GM18858 (cell line): ENCODE results near the gene TOX2.

ENCODE experiments used
- ATAC-seq: cut with Tn5 transposase; IDR thresholded peaks from one replicate; pipeline ENCODE4 v1.9.1; 2021; ENCODE audit not compliant: unreplicated experiment

TOX2 gene

DNA sequence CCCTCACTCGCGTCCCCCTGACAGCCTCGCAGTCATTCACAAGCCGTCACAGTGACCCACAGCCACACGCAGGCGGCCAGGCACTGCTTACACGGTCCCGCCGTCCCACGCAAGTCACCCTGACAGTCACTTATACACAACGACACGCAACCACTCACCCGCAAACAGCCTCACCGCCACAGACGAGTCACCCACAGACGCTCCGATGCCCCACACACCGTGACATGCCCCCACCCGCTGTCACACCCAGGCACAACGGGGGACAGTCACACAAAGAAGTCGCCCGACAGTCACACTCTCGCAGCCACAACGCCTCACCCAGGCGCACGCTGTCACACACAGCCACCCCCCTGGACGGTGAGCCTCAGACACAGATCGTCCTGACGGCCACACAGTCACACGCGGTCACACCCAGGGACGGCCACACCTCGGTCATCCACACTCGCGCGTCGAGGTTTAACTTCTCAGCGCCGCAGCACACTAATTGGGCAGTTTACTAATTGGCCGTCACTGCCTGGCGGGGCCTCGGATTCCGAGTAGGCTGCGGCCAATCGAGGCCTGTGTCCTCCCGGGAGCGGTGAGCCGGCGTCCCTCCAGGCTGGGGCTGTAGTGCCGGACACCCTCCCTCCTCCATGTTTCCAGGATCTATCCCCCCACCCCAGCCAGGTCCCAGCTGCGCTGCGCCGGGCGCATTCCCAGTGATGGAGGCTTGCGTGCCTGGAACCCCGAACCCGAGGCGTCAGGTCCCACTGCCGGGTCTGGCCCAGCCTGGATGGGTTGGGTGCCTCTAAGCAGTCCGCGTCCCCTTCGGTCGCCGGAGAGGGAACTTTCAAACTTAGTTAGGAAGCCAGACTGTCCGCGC is 790 bp downstream of the TOX2 start:
- no peak for ATAC-seq

DNA sequence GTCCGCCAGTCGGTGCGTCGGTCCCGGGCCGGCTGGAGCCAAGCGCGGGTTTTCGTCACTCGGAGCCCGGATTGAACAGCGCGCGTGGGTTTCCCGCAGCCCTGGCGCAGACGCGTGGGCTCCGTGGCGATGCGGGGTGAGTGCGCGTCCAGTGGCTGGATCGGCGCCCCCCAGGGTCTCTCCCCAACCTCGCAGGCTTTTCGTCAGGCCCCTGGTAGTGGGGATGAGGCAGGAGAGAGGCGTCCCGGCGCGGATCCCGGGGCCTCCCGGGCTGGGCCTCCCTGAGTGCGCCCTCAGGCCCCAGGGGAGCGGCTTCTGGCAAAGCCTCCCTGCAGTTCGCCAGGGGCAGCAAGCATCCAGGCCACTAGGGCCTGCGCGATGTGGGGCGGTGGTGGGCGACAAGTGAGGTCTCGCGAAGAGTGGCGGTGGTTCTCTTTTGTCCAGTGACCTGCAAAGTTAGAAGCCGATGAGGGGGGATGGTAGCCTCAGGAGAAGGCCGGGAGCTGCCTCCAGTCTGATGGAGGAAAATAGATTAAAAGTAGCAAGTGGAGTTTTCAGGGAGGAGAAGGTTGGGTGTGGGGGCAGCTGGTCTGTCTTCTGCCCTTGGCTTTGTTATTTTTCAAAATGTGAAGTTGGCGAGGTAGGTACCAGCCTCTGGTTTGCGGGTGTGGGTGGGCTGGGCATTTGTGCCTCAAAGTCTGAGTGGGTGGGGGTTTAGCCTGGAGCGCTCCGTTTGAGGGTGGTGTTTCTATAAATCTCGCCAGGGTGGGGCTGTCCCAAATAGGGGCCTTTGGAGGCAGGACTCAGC is 1.6 kb downstream of the TOX2 start:
- no peak for ATAC-seq

DNA sequence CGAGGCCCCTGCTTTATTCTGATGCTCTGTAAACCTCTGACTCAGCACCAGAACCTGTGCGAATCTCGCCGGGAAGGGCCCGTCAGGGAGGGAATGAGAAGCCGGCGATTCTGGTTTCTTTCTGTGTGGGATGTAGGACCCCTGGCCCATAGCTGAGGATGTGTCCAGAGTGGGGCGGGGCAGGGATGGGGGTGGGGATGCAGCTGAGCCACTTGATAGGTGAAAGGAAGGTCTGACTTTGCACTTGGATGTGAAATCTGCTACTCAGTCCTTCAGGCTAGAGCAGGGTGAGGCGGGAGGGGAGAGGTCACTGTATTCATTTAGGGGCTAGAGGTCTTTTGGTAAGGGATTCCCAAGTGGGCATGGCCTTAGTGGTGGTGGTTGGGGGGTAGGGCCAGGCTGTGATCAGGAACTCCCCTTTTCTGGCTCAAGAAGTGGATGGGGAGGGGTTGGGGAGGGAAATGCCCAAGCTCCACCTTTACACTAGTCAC is 2.3 kb downstream of the TOX2 start:
- no peak for ATAC-seq

DNA sequence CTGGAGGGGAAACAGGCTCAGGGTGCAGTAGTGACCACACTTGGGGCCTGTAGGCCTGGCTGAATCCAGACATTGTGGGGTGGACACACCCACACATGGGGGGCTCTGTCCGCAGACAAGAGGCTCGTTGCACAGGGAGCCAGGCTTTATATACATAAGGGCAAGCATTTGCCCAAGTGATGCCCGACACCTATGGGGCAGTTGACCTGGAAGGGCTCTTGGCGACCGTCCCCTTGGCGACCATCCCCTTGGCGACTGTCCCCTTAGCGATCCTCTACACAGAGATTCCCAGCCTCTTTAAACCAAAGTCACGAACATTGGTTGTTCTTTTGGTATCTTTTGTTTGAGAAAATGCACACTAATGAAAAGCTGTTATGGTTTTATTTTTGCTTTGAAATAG is 2.7 kb downstream of the TOX2 start:
- no peak for ATAC-seq

DNA sequence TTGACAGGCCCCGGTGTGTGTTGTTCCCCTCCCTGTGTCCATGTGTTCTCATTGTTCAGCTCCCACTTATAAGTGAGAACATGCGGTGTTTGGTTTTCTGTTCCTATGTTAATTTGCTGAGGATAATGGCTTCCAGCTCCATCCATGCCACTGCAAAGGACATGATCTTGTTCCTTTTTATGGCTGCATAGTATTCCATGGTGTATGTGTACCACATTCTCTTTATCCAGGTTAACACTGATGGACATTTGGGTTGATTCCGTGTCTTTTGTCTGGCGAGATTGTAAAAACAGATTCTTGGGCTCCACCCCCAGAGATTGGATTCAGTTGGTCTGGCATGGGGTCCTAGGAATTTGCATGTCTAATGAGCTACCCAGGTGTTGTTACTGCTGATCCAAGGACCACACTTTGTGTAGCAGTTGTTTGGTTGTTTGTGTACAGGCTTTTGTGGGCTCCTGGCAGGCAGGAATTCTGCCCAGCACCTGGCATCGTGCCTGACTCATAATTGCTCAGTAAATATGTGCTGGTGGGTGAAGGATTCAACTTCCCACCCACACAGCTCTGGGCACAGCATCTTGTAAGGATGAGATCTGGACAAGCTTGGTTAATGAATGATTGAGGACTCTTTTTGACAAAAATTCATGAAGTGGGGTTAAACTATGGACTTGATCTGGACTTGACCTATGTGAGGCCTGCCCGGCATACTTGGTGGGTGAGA is 5.2 kb downstream of the TOX2 start:
- ATAC-seq = no peak

DNA sequence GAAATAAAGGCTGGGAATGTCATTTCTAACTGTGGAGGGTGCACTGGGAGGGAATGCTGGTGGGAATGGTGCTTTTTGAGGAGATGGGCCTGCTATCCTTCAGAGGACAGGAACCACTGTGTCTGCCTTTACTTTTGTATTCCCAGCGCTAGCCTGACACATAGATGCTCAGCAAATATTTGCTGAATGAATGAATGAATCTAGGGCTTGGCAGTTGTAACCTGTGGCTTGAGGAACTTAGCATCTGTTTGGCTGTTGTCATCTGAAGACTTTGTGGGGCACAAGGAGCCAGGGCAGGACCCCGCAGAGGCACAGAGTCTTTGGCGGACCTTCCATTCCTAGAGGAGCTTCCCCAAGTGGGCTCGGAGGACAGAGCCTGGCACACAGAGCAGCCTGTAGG is 6.1 kb downstream of the TOX2 start:
- no peak for ATAC-seq

DNA sequence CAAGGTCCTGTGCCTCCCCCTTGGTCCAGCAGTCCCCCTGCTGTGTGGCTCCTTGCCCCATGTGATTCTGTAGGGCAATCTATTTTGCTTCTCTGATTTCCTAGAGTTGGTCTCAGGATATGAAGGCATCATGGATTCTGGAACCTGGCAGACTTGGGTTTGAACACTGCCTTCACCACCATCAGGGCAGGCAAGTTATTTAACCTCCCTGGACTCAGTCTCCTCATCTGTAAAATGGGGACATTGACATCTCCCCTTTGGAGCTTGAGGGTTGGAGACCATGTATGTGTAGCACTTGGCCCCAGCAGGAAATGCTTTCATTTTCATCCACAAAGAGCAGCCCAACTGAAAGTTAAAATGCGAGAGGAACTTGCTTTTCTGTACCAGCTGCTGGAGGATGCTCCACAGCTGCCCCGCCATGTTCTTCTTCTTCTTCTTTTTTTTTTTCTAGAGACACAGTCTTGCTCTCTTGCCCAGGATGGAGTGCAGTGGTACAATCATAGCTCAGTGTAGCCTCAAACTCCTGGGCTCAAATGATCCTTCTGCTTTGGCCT is 6.7 kb downstream of the TOX2 start:
- no peak for ATAC-seq

DNA sequence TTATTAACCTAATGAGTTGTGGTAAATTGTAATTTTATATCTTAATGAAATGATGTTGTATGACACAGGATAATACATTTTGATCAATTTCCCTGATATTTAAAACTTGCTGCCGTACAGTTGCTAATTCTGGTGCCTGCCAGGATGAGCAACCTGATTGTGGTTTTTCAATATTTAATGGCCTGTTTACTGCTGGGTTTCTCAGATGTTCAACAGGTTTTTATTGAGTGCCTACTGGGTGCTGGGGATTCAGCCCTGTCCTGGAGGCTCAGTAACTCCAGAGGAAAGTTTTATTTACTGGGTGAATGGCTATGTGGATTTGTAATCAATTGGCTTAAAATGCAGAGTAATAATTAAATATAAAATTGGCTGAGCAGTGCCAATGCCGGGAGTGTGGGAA is 8.0 kb downstream of the TOX2 start:
- no peak for ATAC-seq

DNA sequence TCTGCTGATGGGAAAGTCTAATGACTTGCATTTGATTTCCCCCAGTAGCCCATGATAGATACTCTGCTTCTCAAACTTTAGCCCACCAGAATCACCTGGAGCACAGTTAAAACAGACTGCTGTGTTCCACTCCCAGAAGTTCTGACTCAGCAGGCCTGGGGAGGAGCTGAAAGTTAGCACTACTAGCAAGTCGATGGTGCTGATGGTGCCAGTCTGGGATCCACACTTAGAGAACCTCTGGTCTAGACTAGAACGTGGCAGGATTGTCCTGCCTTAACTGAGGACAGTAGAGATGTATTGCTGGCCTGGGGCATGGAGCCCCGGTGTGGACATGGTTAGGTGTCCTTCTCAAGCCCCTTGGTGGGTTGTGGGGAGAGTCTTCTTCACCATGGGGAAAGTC is 8.7 kb downstream of the TOX2 start:
- ATAC-seq = no peak

DNA sequence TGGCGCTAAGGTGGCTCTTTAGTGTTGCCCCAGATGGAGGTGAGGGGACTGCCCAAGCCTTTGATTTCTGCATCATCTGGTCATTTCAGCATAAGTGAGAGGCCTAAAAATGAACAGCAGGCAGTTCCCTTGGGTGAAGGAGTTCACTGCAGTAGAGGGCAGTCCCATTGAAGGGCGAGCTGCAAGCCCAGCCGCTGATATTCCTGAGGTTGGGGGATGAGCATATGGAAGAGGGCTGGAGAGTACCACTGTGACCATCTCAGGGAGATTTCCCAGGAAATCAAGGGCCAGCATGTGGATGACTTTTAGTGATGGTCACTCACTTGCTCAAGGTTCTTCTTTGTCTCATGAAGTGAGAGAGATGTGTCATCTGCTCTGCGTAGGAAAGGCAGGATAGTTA is 9.3 kb downstream of the TOX2 start:
- no peak for ATAC-seq

DNA sequence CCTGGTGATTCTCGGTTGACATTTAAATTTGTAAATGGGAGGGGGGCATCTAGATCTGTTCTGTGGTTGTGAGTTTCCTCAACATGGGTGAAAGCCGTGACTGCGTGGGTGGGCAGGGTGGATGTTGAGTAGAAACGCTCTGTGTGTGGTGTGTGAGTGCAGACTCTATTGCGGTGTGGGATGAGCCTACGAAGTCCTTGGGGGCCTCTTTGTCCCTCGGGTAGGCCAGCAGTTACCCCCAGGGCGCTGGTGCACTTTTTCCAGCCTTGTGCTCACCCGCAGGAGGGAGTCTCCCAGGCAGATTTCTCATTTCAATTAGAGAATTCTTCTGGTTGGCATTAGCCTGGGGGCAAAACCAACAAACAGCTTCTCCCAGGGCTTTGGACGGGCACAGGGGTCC is 10.6 kb downstream of the TOX2 start:
- ATAC-seq = no peak

DNA sequence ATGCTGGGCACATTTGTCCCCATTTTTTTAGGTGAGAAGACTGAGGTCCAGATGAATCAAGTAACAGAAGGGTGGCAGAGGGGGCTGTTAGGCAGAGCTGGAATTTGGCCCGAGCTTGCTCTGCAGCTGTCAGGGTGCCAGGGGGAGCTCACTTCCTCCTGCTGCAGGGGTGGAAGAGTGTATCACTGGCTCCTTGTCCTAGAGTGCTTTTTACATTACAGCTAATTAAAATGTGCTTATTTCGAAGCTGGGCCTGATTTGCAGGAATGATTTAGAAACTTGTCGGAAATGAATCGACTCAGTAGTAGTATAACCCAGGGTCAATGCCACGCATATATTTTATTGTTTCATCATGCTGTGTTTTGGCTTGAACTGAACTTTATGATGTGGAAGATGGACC is 11.1 kb downstream of the TOX2 start:
- no peak for ATAC-seq

DNA sequence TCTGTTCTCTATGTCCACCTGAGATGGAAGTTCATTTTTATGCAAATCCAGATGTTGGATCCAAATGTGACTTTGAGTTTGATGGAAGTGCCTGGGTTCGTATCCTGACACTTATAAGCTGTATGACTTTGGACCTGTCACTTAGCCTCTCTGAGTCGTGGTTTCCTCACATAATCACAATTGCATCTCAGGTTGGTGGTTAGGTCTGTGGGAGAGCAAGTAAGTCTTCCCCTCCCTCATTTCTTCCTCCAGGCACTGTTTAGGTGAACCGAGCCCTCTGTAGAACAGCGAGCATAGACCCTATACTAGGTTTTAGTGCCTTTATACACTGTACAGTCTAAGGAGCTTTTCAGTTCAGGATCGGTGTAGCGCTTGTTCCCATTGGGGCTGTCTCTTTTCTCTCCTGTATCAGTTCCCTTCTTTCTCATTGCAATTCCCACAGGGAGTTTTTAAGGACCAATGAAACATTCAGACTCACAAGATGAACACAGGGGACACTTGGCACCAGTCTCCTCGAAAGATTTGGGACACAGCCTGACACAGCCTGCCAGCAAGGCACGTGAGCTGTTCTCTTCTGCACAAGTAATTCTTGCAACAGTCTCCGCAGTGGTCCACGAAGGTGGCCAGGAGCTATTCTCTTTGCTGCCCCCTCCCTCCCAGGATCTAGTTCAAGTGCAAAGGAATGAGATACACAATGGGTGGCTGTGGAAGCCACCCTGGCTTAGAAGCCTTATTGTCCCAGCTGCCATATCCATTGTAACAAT is 11.8 kb downstream of the TOX2 start:
- no peak for ATAC-seq

DNA sequence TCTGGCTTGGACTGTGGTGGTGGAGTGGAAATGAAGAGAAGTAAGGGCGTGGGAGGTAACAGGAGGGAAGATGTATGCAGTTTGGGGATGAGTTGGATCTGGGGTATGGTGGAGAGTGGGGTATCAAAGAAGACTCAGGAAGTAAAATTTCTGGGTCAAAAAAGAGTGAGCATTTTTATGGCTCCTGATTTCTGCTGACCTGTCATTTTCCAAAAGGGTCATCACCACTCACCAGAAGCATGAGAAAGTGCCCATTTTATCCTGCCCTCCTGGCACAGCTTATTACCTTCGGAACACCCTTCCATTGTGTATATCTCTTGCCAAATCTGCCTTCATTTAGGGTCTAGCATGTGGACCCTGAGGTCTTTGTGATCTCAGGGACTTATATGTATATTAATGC is 17.3 kb downstream of the TOX2 start:
- ATAC-seq = no peak

DNA sequence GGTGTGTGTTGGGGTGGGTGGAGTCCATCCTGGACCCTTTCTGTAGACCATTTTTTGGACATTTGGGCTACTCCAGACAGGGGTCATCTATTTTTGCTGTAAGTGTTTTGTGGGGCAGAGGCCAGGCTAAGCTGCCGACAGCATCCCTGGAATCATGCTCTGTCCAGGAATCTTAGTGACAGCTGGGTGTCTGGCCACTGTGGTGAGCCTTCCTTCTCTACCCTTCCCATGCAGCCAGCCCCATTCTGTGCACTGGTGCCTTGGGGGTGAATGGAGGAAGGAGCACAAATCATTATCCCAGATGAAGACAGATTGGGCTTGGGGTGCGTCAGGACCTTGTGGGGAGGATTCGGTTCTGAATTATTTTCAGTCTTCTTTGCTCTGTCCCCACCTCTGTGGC is 20.2 kb downstream of the TOX2 start:
- ATAC-seq = no peak

DNA sequence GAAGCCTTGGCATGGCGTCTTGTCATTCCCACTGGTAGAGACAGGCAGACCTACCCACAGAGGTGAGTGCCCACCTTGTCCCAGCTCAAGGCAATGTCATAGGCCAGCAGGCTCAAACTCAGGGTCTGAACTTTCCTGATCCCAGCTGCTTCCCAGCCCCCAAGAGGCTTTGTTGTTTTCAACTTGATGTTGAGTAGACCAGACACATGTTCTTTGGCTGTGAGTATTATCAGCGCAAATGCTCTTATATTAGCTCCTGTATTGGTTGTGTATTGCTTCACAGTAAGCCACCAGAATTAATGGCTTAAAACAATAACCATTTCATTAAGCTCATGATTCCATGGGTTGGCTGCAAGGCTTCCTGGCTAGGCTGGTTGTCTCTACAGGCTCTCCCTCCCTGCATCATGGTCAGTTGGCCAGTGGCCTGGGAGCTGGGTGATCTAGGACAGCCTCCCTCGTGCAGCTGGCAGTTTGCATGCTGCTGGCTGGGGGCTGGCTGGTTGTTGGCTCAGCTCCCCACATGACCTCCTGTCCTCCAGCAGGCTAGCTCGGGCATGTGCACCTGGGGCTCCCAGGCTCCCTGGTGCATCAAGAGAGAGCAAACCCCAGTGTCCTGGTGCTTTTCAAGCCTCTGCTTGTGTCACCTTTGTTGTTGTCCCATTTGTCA is 21.6 kb downstream of the TOX2 start:
- ATAC-seq = no peak

DNA sequence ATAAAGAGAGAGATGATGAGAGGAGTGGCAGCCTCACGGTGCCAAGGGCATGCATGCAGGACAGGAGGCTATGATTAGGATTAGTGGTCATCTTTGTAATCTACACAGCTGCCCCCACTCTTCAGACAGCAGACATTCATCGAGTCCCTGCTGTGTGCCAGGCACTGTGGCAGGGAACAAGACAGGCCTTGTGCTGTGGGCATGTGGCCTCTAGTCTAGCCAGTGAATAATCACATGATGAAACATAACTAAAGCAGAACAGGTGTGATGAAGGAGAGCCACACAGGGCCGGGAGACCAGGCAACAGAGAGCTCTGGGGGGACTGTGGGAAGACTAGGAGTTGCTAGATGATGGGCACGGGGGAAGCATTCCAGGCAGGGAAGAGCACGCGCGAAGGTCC is 22.2 kb downstream of the TOX2 start:
- ATAC-seq = no peak

DNA sequence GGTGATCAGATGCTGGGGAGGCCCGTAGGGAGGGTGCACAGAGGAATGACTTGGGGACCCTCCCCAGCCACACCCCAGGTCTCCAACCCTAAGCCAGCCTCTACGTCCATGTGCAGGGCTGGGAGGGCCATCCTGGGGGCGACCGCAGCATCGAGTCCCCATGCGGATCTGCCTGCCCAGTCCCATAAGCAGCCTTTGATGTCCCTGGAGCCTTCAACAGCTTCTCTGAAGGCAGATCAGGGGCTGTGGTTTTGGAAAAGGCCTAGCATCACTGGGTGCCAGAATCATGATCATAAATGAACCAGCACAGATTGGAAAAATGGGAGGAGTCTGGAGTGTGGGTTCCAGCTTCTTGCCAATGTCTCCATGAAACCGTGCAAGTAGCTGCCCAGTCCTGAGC is 22.9 kb downstream of the TOX2 start:
- no peak for ATAC-seq

DNA sequence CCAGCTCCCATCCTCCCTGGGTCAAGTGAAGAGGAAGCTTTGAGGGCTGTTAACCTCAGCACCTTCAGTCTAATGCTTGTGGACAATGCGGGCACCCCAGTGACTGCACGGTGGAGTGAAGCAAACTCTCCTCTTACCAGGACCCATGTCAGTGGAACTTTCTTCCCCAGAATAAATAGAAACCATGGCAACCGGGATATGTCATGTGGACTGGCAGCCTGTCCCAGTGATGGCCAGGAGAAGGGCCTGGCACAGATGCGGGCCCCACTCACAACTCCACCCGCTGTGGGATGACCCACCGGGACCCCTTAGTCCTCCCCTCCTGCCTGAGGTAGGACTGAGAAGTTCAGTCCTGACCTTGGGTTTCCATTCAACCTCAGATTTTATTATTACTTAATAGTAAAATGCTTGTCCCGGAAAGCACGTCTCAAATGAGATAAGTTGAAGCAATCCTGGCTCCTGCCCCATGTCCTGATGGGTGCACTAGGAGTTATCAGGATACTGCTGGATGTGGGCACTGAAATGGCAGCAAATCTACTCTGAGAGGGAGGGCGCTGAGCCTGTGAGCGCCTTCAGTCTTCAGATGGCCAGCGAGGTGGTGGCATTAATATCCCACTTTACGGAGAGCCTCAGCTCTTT is 23.5 kb downstream of the TOX2 start:
- ATAC-seq = no peak
